Sigmoid colon (tissue), 4 donors: Measurements from ENCODE around the gene DNAH14.

Experiments used
- EP300 ChIP-seq, 4 donors: sonication (generic); formaldehyde crosslinking; IDR thresholded peaks; one replicate each; pipeline ENCODE4 v1.6.1; 2017; ENCODE audit warnings: antibody characterized with exemption in 4 of 4
- POLR2A ChIP-seq, 2 donors: fragments of 450-650 bp; IDR thresholded peaks; one replicate each; pipeline ENCODE4 v1.6.1; 2016; ENCODE audit warnings: antibody characterized with exemption in 2 of 2, mild to moderate bottlenecking in 2 of 2, moderate library complexity in 2 of 2
- POLR2AphosphoS5 ChIP-seq, 4 donors: sonication (generic); formaldehyde crosslinking; IDR thresholded peaks; one replicate each; pipeline ENCODE4 v1.6.1; 2017; ENCODE audit warnings: antibody characterized with exemption in 4 of 4
- TF ChIP-seq, protein P1 (sequence below), 4 experiments: fragments of 450-650 bp in 3 of 4; fragments of 200-600 bp in 1 of 4; IDR thresholded peaks; one replicate each; pipeline ENCODE4 v1.5.1; 2016 to 2019; ENCODE audit warnings: antibody characterized with exemption in 4 of 4, mild to moderate bottlenecking in 3 of 4, moderate library complexity in 2 of 4

DNA sequence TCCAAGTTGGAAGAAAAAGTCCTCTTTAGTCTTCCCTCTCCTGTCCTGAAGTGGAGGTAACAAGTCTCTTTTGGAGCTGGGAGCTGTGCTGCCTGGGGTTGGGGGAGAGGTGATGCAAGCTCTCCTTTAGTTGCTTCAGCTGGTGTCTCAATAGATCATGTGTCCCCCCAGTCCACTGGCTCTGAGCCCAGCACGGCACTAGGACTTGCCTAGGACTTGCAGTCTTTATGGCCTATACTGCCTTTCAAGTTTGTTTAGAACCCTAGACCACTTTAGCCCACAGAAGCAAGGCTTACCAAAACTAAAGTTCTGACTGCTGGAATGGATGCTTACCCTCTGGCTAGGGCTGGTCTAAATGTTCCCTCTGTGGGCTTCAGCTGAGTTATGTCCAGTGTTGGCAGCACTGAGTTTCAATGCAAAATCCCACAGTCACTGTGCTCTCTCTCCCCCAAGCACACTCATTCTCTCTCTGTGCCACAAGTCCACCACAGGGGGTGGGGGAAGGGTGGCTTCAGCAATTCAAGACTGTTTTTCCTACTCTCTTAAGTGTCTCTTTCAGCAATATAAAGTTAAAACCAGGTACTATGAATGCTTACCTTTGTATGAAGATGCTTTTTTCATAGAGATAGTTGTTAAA lies 185.0 kb downstream of the DNAH14 start:
- TF ChIP-seq, protein P1, sequence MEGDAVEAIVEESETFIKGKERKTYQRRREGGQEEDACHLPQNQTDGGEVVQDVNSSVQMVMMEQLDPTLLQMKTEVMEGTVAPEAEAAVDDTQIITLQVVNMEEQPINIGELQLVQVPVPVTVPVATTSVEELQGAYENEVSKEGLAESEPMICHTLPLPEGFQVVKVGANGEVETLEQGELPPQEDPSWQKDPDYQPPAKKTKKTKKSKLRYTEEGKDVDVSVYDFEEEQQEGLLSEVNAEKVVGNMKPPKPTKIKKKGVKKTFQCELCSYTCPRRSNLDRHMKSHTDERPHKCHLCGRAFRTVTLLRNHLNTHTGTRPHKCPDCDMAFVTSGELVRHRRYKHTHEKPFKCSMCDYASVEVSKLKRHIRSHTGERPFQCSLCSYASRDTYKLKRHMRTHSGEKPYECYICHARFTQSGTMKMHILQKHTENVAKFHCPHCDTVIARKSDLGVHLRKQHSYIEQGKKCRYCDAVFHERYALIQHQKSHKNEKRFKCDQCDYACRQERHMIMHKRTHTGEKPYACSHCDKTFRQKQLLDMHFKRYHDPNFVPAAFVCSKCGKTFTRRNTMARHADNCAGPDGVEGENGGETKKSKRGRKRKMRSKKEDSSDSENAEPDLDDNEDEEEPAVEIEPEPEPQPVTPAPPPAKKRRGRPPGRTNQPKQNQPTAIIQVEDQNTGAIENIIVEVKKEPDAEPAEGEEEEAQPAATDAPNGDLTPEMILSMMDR (IDR thresholded peaks at IDR 0.05) = no peak
- TF ChIP-seq EP300 (IDR thresholded peaks at IDR 0.05) (no peak), POLR2A (IDR thresholded peaks at IDR 0.05) (no peak), POLR2AphosphoS5 (IDR thresholded peaks at IDR 0.05) (no peak)
